NB4 (cell line): ENCODE measurements around the gene GABRR2.

Experiments
- DNase-seq: peaks from one replicate; pipeline ENCODE4 v3.0.0; 2010; ENCODE audit warnings: low read depth
- H3K4me3 ChIP-seq: one replicate; pipeline ENCODE4 v1.5.1; 2011; ENCODE audit warnings: mild to moderate bottlenecking, low read depth, low read length, moderate library complexity
- MYC ChIP-seq: IDR thresholded peaks from 2 replicates; pipeline ENCODE4 v1.6.1; 2011; ENCODE audit warnings: low read depth, low read length
- POLR2A ChIP-seq: IDR thresholded peaks from 2 replicates; pipeline ENCODE4 v1.6.1; 2011; ENCODE audit warnings: mild to moderate bottlenecking; ENCODE audit not compliant: insufficient read length; ENCODE audit errors: extremely low read depth
- TF ChIP-seq, protein P1 (sequence below): IDR thresholded peaks from one replicate; pipeline ENCODE4 v1.5.1; 2012; ENCODE audit warnings: low read depth, low read length
- TF ChIP-seq, protein P2 (sequence below): IDR thresholded peaks from 2 replicates; pipeline ENCODE4 v1.6.1; 2011; ENCODE audit warnings: low read depth, low read length

Gene GABRR2

GRCh38 chr6:89357390-89357789 lies 42.3 kb upstream of the GABRR2 start:
- TF ChIP-seq POLR2A = no peak
- TF ChIP-seq, protein P1, sequence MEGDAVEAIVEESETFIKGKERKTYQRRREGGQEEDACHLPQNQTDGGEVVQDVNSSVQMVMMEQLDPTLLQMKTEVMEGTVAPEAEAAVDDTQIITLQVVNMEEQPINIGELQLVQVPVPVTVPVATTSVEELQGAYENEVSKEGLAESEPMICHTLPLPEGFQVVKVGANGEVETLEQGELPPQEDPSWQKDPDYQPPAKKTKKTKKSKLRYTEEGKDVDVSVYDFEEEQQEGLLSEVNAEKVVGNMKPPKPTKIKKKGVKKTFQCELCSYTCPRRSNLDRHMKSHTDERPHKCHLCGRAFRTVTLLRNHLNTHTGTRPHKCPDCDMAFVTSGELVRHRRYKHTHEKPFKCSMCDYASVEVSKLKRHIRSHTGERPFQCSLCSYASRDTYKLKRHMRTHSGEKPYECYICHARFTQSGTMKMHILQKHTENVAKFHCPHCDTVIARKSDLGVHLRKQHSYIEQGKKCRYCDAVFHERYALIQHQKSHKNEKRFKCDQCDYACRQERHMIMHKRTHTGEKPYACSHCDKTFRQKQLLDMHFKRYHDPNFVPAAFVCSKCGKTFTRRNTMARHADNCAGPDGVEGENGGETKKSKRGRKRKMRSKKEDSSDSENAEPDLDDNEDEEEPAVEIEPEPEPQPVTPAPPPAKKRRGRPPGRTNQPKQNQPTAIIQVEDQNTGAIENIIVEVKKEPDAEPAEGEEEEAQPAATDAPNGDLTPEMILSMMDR = no peak
- TF ChIP-seq, protein P2, sequence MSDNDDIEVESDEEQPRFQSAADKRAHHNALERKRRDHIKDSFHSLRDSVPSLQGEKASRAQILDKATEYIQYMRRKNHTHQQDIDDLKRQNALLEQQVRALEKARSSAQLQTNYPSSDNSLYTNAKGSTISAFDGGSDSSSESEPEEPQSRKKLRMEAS = no peak
- TF ChIP-seq MYC = no peak
- H3K4me3 ChIP-seq = peak overlapping the region; percentile 41

GRCh38 chr6:89356642-89357170 lies 41.6 kb upstream of the GABRR2 start:
- no peak for DNase-seq
- H3K4me3 ChIP-seq = peak overlapping the region; percentile 41
- TF ChIP-seq, protein P2 = no peak
- TF ChIP-seq POLR2A = no peak
- TF ChIP-seq, protein P1 = no peak
- no peak for TF ChIP-seq MYC

More at GRCh38 chr6:89357390-89357789, 42.3 kb upstream of the GABRR2 start:
- DNase-seq = peak; percentile 55

DNA sequence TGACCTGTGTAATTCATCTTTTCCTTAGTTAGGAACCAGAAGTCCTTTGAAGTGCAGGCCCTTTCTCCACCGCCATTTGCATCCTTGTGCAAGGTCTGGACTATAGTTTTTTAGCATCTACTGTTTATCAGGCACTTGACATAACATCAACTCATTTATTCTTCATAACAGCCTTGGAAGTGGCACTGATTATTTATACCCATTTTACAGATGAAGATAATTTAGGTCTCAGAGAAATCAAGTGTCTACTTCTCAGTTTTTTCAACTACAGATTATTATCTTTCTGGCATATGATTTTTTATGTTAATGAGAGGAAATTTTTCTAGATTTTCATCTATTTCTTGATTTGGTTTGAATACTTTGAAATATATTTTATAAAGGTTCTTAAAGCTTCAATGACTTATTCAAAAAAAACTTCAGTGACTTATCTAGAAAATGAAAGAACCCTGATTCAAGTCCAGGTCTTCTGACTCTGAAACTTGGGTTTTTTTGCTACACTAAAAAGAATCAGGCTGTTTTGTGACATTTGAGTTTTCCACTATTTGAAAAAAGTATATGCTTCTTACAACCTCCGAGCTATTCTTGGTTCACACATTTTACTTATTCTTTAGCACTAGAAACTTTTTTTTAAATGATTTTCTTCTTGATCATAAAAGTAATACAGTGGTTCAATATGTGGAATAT lies 40.6 kb upstream of the GABRR2 start:
- H3K4me3 ChIP-seq = no peak overlapping the region
- TF ChIP-seq MYC (no peak), POLR2A (no peak)
- TF ChIP-seq, protein P1 = no peak
- TF ChIP-seq, protein P2 = no peak
- no peak for DNase-seq

- TF ChIP-seq, protein P1 = no peak
- TF ChIP-seq MYC (no peak), POLR2A (no peak)
- TF ChIP-seq, protein P2 = no peak
- no peak for DNase-seq
- H3K4me3 ChIP-seq = no peak overlapping the region
Observed at GRCh38 chr6:89353702-89354392, 38.7 kb upstream of the GABRR2 start.

DNA sequence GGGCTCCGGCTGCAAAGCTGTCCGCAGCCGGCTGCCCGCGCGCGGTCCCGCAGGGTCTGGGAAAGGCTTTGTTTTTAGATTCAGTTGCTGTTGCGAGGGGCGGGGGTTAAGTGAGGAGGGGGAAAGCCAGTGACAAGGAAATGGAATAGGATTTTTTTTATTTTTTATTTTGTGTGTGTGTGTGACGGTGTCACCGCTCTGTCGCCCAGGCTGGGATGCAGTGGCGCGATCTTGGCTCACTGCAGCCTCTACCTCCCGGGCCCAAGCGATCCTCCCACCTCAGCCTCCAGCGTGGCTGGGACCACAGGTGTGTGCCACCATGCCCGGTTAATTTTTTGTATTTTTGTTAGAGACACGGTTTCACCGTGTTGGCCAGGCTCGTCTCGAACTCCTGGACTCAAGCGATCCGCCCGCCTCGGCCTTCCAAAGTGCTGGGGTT lies 38.0 kb upstream of the GABRR2 start:
- no peak for DNase-seq
- H3K4me3 ChIP-seq = peak overlapping the region; percentile 46

More for the DNA sequence above, 38.0 kb upstream of the GABRR2 start:
- TF ChIP-seq MYC = no peak
- TF ChIP-seq, protein P1 = no peak
- no peak for TF ChIP-seq POLR2A
- TF ChIP-seq, protein P2 = no peak
